Measurements from ENCODE around the gene VSTM4.

VSTM4 gene

GRCh38 chr10:49001402-49001801 lies 113.9 kb downstream of the VSTM4 start:
- DNase-seq: no peak

GRCh38 chr10:49000437-49001398 lies 114.6 kb downstream of the VSTM4 start:
- DNase-seq: no peak

- DNase-seq: no peak
Observed at GRCh38 chr10:48999346-48999745, 116.0 kb downstream of the VSTM4 start.

- no peak for DNase-seq
Observed at GRCh38 chr10:48996329-48996728, 119.0 kb downstream of the VSTM4 start.

- DNase-seq: no peak
Observed at GRCh38 chr10:48993627-48994026, 121.7 kb downstream of the VSTM4 start.

GRCh38 chr10:48990226-48990625 lies 125.1 kb downstream of the VSTM4 start:
- no peak for DNase-seq

GRCh38 chr10:48985621-48986158 lies 129.6 kb downstream of the VSTM4 start:
- DNase-seq: no peak

- DNase-seq: no peak
Observed at GRCh38 chr10:48983648-48984351, 131.5 kb downstream of the VSTM4 start.

- no peak for DNase-seq
Observed at GRCh38 chr10:48982584-48982983, 132.7 kb downstream of the VSTM4 start.

- DNase-seq: no peak
Observed at GRCh38 chr10:48981310-48981907, 133.9 kb downstream of the VSTM4 start.

- DNase-seq: no peak
Observed at GRCh38 chr10:48978318-48978717, 137.0 kb downstream of the VSTM4 start.

GRCh38 chr10:48976196-48976595 lies 139.1 kb downstream of the VSTM4 start:
- no peak for DNase-seq

- DNase-seq: no peak
Observed at GRCh38 chr10:48974510-48975156, 140.7 kb downstream of the VSTM4 start.

- no peak for DNase-seq
Observed at GRCh38 chr10:48973065-48973464, 142.3 kb downstream of the VSTM4 start.

- no peak for DNase-seq
Observed at GRCh38 chr10:48970654-48971053, 144.7 kb downstream of the VSTM4 start.

GRCh38 chr10:48970046-48970445 lies 145.3 kb downstream of the VSTM4 start:
- DNase-seq: no peak

- no peak for DNase-seq
Observed at GRCh38 chr10:48968036-48968435, 147.3 kb downstream of the VSTM4 start.

- DNase-seq: no peak
Observed at GRCh38 chr10:48965460-48965859, 149.9 kb downstream of the VSTM4 start.

Data from NCI-H1048 (cell line).